ENCODE results near the gene CERS6. TPM values are rescaled to one million over a fixed set of nuclear protein-coding genes. Genes with fewer than 3 reads are reported as not detected.

CERS6 gene
- total RNA-seq, 1 donor from 2014 or later, result 21.8 TPM

DNA sequence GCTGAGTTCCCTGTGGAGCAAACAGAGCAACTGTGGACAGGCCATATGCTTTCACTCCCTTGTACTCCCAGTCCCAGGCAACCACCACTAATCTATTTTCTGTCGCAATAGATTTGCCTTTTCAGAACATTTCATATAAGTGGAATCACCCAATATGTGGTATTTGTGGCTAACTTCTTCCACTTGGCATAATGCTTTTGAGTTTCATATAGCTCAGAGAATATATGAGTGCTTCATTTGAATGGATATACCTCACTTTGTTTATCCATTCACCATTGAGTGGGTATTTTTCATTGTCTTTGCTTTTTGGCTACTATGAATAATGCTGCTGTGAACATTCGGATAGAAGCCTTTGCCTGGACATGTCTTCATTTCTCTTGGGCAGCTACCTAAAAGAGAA, 151.9 kb downstream of the CERS6 start:
- no peaks in the 10 kb centered on the region for H3K27me3 ChIP-seq (ENCODE audit: low read depth)
- DNase-seq (no peak), ATAC-seq (no peak)
- no peak overlapping the region for H3K4me3 ChIP-seq
- no peaks in the 10 kb centered on the region for H3K36me3 ChIP-seq
- peaks cover 12% of the 10 kb centered on the region for H3K9me3 ChIP-seq
- H3K4me1 ChIP-seq, result no peaks in the 10 kb centered on the region
- TF ChIP-seq CTCF (IDR thresholded peaks at IDR 0.05), result no peak
- H3K27ac ChIP-seq, result no peak overlapping the region
- intact Hi-C loops (cut with DNase I), result no loop called here

- H3K27ac ChIP-seq, result no peak overlapping the region
- no peak overlapping the region for H3K4me3 ChIP-seq
- ATAC-seq (no peak), DNase-seq (no peak)
- H3K36me3 ChIP-seq, result no peaks in the 10 kb centered on the region
- no peaks in the 10 kb centered on the region for H3K27me3 ChIP-seq (ENCODE audit: low read depth)
- H3K4me1 ChIP-seq, result no peaks in the 10 kb centered on the region
- TF ChIP-seq CTCF (IDR thresholded peaks at IDR 0.05), result no peak
- intact Hi-C loops (cut with DNase I), result no loop called here
- H3K9me3 ChIP-seq, result peaks cover 12% of the 10 kb centered on the region
These were observed 152.7 kb downstream of the CERS6 start for GRCh38 chr2:168608796-168609195.

DNA sequence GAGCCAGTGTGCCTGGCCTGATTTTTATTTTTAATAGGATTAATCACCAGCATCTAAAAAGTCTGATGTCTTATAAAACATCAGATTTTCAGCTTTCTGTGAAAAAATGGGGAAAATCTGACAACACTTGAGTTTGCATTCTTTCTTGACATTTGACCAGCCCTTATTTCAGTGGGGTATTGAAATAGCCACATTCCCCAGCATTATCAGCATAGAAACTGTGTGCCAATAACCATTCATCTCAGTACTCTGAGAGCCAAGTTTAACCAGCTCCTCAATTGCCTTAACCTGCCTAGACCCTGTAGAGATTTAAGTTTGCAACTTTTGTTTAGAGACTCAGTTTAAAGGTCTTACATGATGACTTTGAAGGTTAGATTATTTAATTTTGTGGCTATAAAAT, 155.0 kb downstream of the CERS6 start:
- Histone ChIP-seq H3K27ac (no peak overlapping the region), H3K4me3 (no peak overlapping the region), H3K9me3 (no peaks in the 10 kb centered on the region), H3K4me1 (no peaks in the 10 kb centered on the region), H3K27me3 (ENCODE audit: low read depth) (no peaks in the 10 kb centered on the region), H3K36me3 (no peaks in the 10 kb centered on the region)
- intact Hi-C loops (cut with DNase I), result no loop called here
- ATAC-seq, result no peak
- TF ChIP-seq CTCF (IDR thresholded peaks at IDR 0.05), result no peak
- no peak for DNase-seq

GRCh38 chr2:168611896-168612650, 156.0 kb downstream of the CERS6 start:
- ATAC-seq, result no peak
- no peaks in the 10 kb centered on the region for H3K4me1 ChIP-seq

DNA sequence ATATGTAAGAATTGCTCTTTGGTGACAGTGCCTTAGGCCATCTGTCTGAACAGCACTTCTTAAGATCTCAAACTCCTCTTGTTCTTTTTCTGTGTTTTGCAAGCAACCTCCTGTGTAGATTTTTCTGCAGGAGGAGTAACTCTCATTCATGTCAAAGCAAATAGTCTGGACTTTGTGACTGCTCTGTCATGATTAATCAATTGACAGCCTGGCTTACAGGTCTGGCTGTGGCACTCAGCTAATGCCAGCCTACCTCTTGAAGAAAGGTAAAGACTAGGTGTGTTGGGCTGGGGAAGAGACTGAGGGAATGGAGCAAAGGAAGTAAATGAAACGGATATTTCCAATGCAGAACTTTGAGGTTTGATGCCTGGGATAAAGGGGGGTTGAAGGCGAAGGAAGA, 156.6 kb downstream of the CERS6 start:
- Histone ChIP-seq H3K36me3 (no peaks in the 10 kb centered on the region), H3K4me3 (no peak overlapping the region), H3K27me3 (ENCODE audit: low read depth) (no peaks in the 10 kb centered on the region), H3K27ac (no peak overlapping the region), H3K9me3 (no peaks in the 10 kb centered on the region), H3K4me1 (no peaks in the 10 kb centered on the region)
- no peak for TF ChIP-seq CTCF (IDR thresholded peaks at IDR 0.05)
- intact Hi-C loops (cut with DNase I), result no loop called here
- no peak for DNase-seq
- no peak for ATAC-seq

More at GRCh38 chr2:168611896-168612650, 156.0 kb downstream of the CERS6 start:
- TF ChIP-seq CTCF (IDR thresholded peaks at IDR 0.05), result no peak
- intact Hi-C loops (cut with DNase I), result no loop called here
- Histone ChIP-seq H3K27me3 (ENCODE audit: low read depth) (no peaks in the 10 kb centered on the region), H3K9me3 (no peaks in the 10 kb centered on the region), H3K4me3 (no peak overlapping the region), H3K36me3 (no peaks in the 10 kb centered on the region), H3K27ac (no peak overlapping the region)
- no peak for DNase-seq
